GM21390 (cell line): ENCODE measurements around the gene CA6.
"Not testable (repeated sequence)": the region's sequence is repeated elsewhere in the genome, so short reads cannot be mapped to it uniquely, and the experiment has no call there.

Source experiments
- ATAC-seq: cut with Tn5 transposase; IDR thresholded peaks from one replicate; pipeline ENCODE4 v1.9.1; 2021; ENCODE audit not compliant: unreplicated experiment

Gene CA6

GRCh38 chr1:8945568-8945967, at the start of gene CA6:
Gene CA6 (plus strand): TSS chr1:8945868. CDS start chr1:8945887, 19 bp downstream.
- ATAC-seq: no peak

GRCh38 chr1:8896775-8897174, 48.9 kb upstream of the CA6 start:
- not testable (repeated sequence) for ATAC-seq

- not testable (repeated sequence) for ATAC-seq
Observed at GRCh38 chr1:8897505-8897904, 48.2 kb upstream of the CA6 start.

GRCh38 chr1:8898418-8898817, 47.2 kb upstream of the CA6 start:
- not testable (repeated sequence) for ATAC-seq

GRCh38 chr1:8899046-8899445, 46.6 kb upstream of the CA6 start:
- ATAC-seq: no peak

GRCh38 chr1:8900684-8901083, 45.0 kb upstream of the CA6 start:
- not testable (repeated sequence) for ATAC-seq

- ATAC-seq: no peak
Observed at GRCh38 chr1:8902765-8903164, 42.9 kb upstream of the CA6 start.

- no peak for ATAC-seq
Observed at GRCh38 chr1:8903410-8903809, 42.3 kb upstream of the CA6 start.

- ATAC-seq: no peak
Observed at GRCh38 chr1:8903908-8904650, 41.6 kb upstream of the CA6 start.

GRCh38 chr1:8905582-8906191, 40.0 kb upstream of the CA6 start:
- ATAC-seq: no peak

- no peak for ATAC-seq
Observed at GRCh38 chr1:8908388-8909151, 37.1 kb upstream of the CA6 start.

- no peak for ATAC-seq
Observed at GRCh38 chr1:8910331-8910730, 35.3 kb upstream of the CA6 start.

- ATAC-seq: no peak
Observed at GRCh38 chr1:8910914-8911313, 34.8 kb upstream of the CA6 start.

- no peak for ATAC-seq
Observed at GRCh38 chr1:8911416-8912309, 34.0 kb upstream of the CA6 start.

GRCh38 chr1:8913457-8913856, 32.2 kb upstream of the CA6 start:
- no peak for ATAC-seq

- no peak for ATAC-seq
Observed at GRCh38 chr1:8914466-8914865, 31.2 kb upstream of the CA6 start.

- no peak for ATAC-seq
Observed at GRCh38 chr1:8915446-8915845, 30.2 kb upstream of the CA6 start.

- not testable (repeated sequence) for ATAC-seq
Observed at GRCh38 chr1:8917536-8917935, 28.1 kb upstream of the CA6 start.

GRCh38 chr1:8922962-8923361, 22.7 kb upstream of the CA6 start:
- no peak for ATAC-seq

GRCh38 chr1:8925406-8925805, 20.3 kb upstream of the CA6 start:
- ATAC-seq: no peak

GRCh38 chr1:8925960-8926359, 19.7 kb upstream of the CA6 start:
- no peak for ATAC-seq
